HUES6 (cell line): ENCODE results near the gene RING1.

Source experiments
- H3K27ac ChIP-seq: 2 replicates; pipeline ENCODE4 v1.7.0; 2013; ENCODE audit warnings: low read depth, mild to moderate bottlenecking, low read length, inconsistent platforms
- H3K27me3 ChIP-seq: 2 replicates; pipeline ENCODE4 v1.6.1; 2013; ENCODE audit warnings: low read length; ENCODE audit not compliant: control insufficient read depth, insufficient read depth
- H3K36me3 ChIP-seq: 2 replicates; pipeline ENCODE4 v1.6.1; 2013; ENCODE audit warnings: low read length; ENCODE audit not compliant: control insufficient read depth, insufficient read depth
- H3K4me1 ChIP-seq: 2 replicates; pipeline ENCODE4 v1.6.1; 2013; ENCODE audit warnings: low read length; ENCODE audit not compliant: control insufficient read depth, insufficient read depth
- H3K4me3 ChIP-seq: 2 replicates; pipeline ENCODE4 v1.5.1; 2013; ENCODE audit warnings: low read depth, low read length
- H3K9ac ChIP-seq: one replicate; pipeline ENCODE4 v1.6.1; 2013; ENCODE audit warnings: mild to moderate bottlenecking, low read length
- H3K9me3 ChIP-seq: 2 replicates; pipeline ENCODE4 v1.6.1; 2013; ENCODE audit warnings: low read depth, low read length; ENCODE audit not compliant: control insufficient read depth, insufficient read depth

Gene RING1

GRCh38 chr6:33195304-33196165 lies 12.8 kb upstream of the RING1 start:
- peaks cover 26% of the 10 kb centered on the region for H3K36me3 ChIP-seq
- no peaks in the 10 kb centered on the region for H3K9me3 ChIP-seq
- no peak overlapping the region for H3K27ac ChIP-seq
- peaks cover 21% of the 10 kb centered on the region; the same call in 1 of the 2 replicates for H3K4me1 ChIP-seq
- peaks cover 31% of the 10 kb centered on the region for H3K27me3 ChIP-seq
- no peak overlapping the region for H3K9ac ChIP-seq
- H3K4me3 ChIP-seq: no peak overlapping the region

- H3K4me3 ChIP-seq: peak overlapping the region; percentile 7; the same call in 1 of the 2 replicates
- no peak overlapping the region for H3K9ac ChIP-seq
- peaks cover 11% of the 10 kb centered on the region for H3K27me3 ChIP-seq
- H3K4me1 ChIP-seq: peaks cover 22% of the 10 kb centered on the region; the same call in 1 of the 2 replicates
- no peaks in the 10 kb centered on the region for H3K9me3 ChIP-seq
- peaks cover 36% of the 10 kb centered on the region for H3K36me3 ChIP-seq
- no peak overlapping the region for H3K27ac ChIP-seq
These were observed 10.8 kb upstream of the RING1 start for GRCh38 chr6:33197431-33198048.

GRCh38 chr6:33198159-33198852 lies 10.0 kb upstream of the RING1 start:
- H3K4me1 ChIP-seq: peaks cover 22% of the 10 kb centered on the region; the same call in 1 of the 2 replicates
- H3K36me3 ChIP-seq: peaks cover 44% of the 10 kb centered on the region
- H3K4me3 ChIP-seq: no peak overlapping the region
- no peak overlapping the region for H3K27ac ChIP-seq
- H3K9me3 ChIP-seq: no peaks in the 10 kb centered on the region
- H3K9ac ChIP-seq: no peak overlapping the region
- H3K27me3 ChIP-seq: peaks cover 6% of the 10 kb centered on the region; the same call in 1 of the 2 replicates

- no peaks in the 10 kb centered on the region for H3K27me3 ChIP-seq
- peaks cover 50% of the 10 kb centered on the region for H3K36me3 ChIP-seq
- H3K9me3 ChIP-seq: no peaks in the 10 kb centered on the region
- no peak overlapping the region for H3K9ac ChIP-seq
- H3K27ac ChIP-seq: no peak overlapping the region
- H3K4me1 ChIP-seq: peaks cover 25% of the 10 kb centered on the region; the same call in 1 of the 2 replicates
- H3K4me3 ChIP-seq: peak overlapping the region; percentile 91
These were observed 9.4 kb upstream of the RING1 start for GRCh38 chr6:33198853-33199436.

- Histone ChIP-seq H3K36me3 (peaks cover 43% of the 10 kb centered on the region), H3K27me3 (no peaks in the 10 kb centered on the region), H3K9ac (peak overlapping the region; percentile 73), H3K9me3 (no peaks in the 10 kb centered on the region), H3K4me1 (peaks cover 28% of the 10 kb centered on the region; the same call in 1 of the 2 replicates), H3K4me3 (peak overlapping the region; percentile 91), H3K27ac (peak overlapping the region; percentile 93; the same call in 1 of the 2 replicates)
These were observed 8.5 kb upstream of the RING1 start for GRCh38 chr6:33199687-33200218.

- H3K9ac ChIP-seq: peak within 1 kb of the TSS; percentile 98
- no peaks in the 10 kb centered on the region for H3K9me3 ChIP-seq
- H3K36me3 ChIP-seq: peaks cover 36% of the 10 kb centered on the region
- peak within 1 kb of the TSS; percentile 93 for H3K27ac ChIP-seq
- peaks cover 3% of the 10 kb centered on the region for H3K27me3 ChIP-seq
- peaks cover 32% of the 10 kb centered on the region; the same call in 1 of the 2 replicates for H3K4me1 ChIP-seq
- H3K4me3 ChIP-seq: peak within 1 kb of the TSS; percentile 91
These were observed 7.8 kb upstream of the RING1 start, which contains the start of the genes RXRB and SLC39A7 for GRCh38 chr6:33200219-33201146. RXRB (minus strand) TSS chr6:33200665; CDS start chr6:33200476, 189 bp downstream. SLC39A7 (plus strand) TSS chr6:33200867; CDS start chr6:33201246, 379 bp downstream.

- H3K4me1 ChIP-seq: peaks cover 38% of the 10 kb centered on the region; the same call in 1 of the 2 replicates
- H3K4me3 ChIP-seq: peak overlapping the region; percentile 91
- H3K9ac ChIP-seq: peak overlapping the region; percentile 98
- peaks cover 10% of the 10 kb centered on the region for H3K27me3 ChIP-seq
- H3K9me3 ChIP-seq: no peaks in the 10 kb centered on the region
- peak overlapping the region; percentile 93; the same call in 1 of the 2 replicates for H3K27ac ChIP-seq
- H3K36me3 ChIP-seq: peaks cover 29% of the 10 kb centered on the region
These were observed 7.2 kb upstream of the RING1 start for GRCh38 chr6:33201147-33201545.

GRCh38 chr6:33201935-33202334 lies 6.4 kb upstream of the RING1 start:
- Histone ChIP-seq H3K4me1 (peaks cover 46% of the 10 kb centered on the region; the same call in 1 of the 2 replicates), H3K4me3 (peak overlapping the region; percentile 91), H3K36me3 (peaks cover 26% of the 10 kb centered on the region), H3K9me3 (no peaks in the 10 kb centered on the region), H3K27me3 (peaks cover 18% of the 10 kb centered on the region), H3K9ac (no peak overlapping the region), H3K27ac (no peak overlapping the region)

GRCh38 chr6:33202799-33203198 lies 5.5 kb upstream of the RING1 start:
- Histone ChIP-seq H3K4me3 (no peak overlapping the region), H3K9ac (no peak overlapping the region), H3K36me3 (peaks cover 23% of the 10 kb centered on the region), H3K4me1 (peaks cover 44% of the 10 kb centered on the region; the same call in 1 of the 2 replicates), H3K9me3 (no peaks in the 10 kb centered on the region), H3K27ac (no peak overlapping the region), H3K27me3 (peaks cover 26% of the 10 kb centered on the region)
